ENCODE measurements around the gene NEO1. TPM values are rescaled to one million over a fixed set of nuclear protein-coding genes. Genes with fewer than 3 reads are reported as not detected.

Gene NEO1
- total RNA-seq, 1 donor from 2014 or later = 136 TPM

GRCh38 chr15:73026511-73027054, 25.7 kb upstream of the NEO1 start:
- H3K27me3 Mint-ChIP-seq (ENCODE audit: low read depth) = peaks cover 38% of the 10 kb centered on the region
- no peak for DNase-seq (ENCODE audit: low spot score in 2 of 2, unreplicated experiment in 2 of 2)
- no peaks in the 10 kb centered on the region for H3K36me3 Mint-ChIP-seq
- no peak for TF ChIP-seq CTCF (IDR thresholded peaks at IDR 0.05; ENCODE audit: unreplicated experiment)
- H3K4me1 Mint-ChIP-seq = peaks cover 18% of the 10 kb centered on the region
- no peak overlapping the region for H3K4me3 Mint-ChIP-seq
- H3K9me3 Mint-ChIP-seq = no peaks in the 10 kb centered on the region
- no peak overlapping the region for H3K27ac Mint-ChIP-seq

DNA sequence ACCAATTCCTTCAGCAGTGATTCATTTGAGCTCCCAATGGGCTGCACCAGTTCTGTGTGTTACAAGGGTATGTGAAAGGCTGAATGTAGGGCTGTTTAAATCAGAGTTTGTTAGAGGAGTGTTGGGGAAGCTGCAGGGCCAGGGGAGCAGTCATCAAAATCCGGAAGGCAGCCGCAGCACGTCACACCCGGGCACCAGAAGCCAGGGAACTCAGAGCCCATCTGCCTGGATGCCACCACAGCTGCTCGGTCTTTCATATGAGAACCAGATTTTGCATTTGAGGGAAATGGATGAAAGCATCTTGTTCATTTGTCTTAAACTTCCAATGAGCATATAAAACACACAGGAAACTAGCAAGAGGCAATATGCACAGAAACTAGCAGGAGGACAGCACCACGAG, 24.2 kb upstream of the NEO1 start:
- H3K27me3 Mint-ChIP-seq (ENCODE audit: low read depth) = peaks cover 37% of the 10 kb centered on the region
- H3K36me3 Mint-ChIP-seq = no peaks in the 10 kb centered on the region
- H3K27ac Mint-ChIP-seq = peak overlapping the region; percentile 3
- H3K4me1 Mint-ChIP-seq = peaks cover 8% of the 10 kb centered on the region
- H3K9me3 Mint-ChIP-seq = no peaks in the 10 kb centered on the region
- DNase-seq (ENCODE audit: low spot score in 2 of 2, unreplicated experiment in 2 of 2) = no peak
- no peak overlapping the region for H3K4me3 Mint-ChIP-seq
- no peak for TF ChIP-seq CTCF (IDR thresholded peaks at IDR 0.05; ENCODE audit: unreplicated experiment)

DNA sequence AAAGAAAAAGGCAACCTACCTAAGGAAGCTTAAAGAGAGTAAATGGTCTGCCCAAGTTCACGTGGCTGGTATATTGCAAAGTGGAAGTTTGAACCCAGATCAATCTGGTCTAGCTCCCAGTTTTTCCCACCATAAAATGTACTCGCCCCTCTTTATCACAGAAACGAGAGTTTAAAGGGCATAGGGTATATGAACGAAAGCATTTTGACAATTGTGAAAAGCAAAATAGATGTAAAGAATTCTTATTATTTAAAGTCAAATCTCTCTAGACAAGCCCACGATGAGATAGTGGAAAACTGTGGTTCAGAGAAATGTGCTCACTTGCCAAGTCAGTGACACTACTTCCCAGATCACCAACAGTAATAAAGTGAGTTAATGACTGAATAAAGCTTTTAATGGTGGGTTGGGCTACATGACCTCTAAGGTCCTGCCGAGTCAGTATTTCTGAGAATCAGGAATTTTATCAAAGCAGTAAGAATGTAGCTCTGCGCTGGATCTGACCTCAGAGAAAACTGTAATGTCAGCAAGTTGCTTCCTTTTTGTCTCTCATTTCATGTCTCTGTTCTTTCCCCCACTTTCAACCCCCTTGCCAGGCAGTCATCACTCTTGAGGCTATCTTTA, 23.3 kb upstream of the NEO1 start:
- peaks cover 40% of the 10 kb centered on the region for H3K27me3 Mint-ChIP-seq (ENCODE audit: low read depth)
- no peaks in the 10 kb centered on the region for H3K36me3 Mint-ChIP-seq
- H3K9me3 Mint-ChIP-seq = no peaks in the 10 kb centered on the region
- no peak overlapping the region for H3K4me3 Mint-ChIP-seq
- H3K27ac Mint-ChIP-seq = peak overlapping the region; percentile 58
- DNase-seq (ENCODE audit: low spot score in 2 of 2, unreplicated experiment in 2 of 2) = no peak
- TF ChIP-seq CTCF (IDR thresholded peaks at IDR 0.05; ENCODE audit: unreplicated experiment) = no peak
- peaks cover 8% of the 10 kb centered on the region for H3K4me1 Mint-ChIP-seq

DNA sequence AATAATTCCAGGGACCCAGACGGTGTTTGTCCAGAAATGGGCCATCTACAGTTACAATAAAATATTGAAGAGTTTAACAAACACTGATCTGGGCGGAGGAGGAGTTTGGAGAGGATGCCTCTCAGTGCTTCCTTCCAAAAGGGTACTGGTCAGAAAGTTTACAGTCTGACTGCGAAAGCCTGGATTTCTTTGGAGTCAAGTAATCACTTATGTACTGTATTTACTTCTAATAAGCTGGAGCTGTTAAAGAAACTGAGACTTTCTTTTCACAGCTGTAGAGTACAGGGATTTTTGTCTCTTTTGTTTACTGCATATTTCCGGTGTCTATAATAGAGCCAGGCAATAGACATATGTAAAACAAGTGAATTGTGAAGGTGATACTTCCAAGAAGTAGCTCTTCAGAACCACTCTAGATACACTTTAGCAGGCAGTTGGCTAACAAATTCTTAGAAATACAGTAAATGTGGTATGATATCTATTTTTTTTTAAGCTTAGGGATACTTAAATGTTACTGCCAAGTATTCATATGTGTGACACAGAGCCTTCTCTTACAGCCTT, 22.1 kb upstream of the NEO1 start:
- Mint-ChIP-seq H3K27ac (no peak overlapping the region), H3K4me3 (no peak overlapping the region), H3K4me1 (peaks cover 8% of the 10 kb centered on the region), H3K9me3 (no peaks in the 10 kb centered on the region), H3K36me3 (no peaks in the 10 kb centered on the region), H3K27me3 (ENCODE audit: low read depth) (peaks cover 45% of the 10 kb centered on the region)
- no peak for DNase-seq (ENCODE audit: low spot score in 2 of 2, unreplicated experiment in 2 of 2)
- no peak for TF ChIP-seq CTCF (IDR thresholded peaks at IDR 0.05; ENCODE audit: unreplicated experiment)

GRCh38 chr15:73031648-73032047, 20.6 kb upstream of the NEO1 start:
- H3K4me1 Mint-ChIP-seq = peaks cover 8% of the 10 kb centered on the region
- H3K27me3 Mint-ChIP-seq (ENCODE audit: low read depth) = peaks cover 44% of the 10 kb centered on the region
- H3K27ac Mint-ChIP-seq = no peak overlapping the region
- DNase-seq (ENCODE audit: low spot score in 2 of 2, unreplicated experiment in 2 of 2) = no peak
- no peaks in the 10 kb centered on the region for H3K36me3 Mint-ChIP-seq
- TF ChIP-seq CTCF (IDR thresholded peaks at IDR 0.05; ENCODE audit: unreplicated experiment) = no peak
- H3K4me3 Mint-ChIP-seq = no peak overlapping the region
- H3K9me3 Mint-ChIP-seq = no peaks in the 10 kb centered on the region
